Measurements from ENCODE around the gene PKIG. TPM values are rescaled to one million over a fixed set of nuclear protein-coding genes. Genes with fewer than 3 reads are reported as not detected.

Gene PKIG
- total RNA-seq, 2 experiments from 2014 or later: 1.1 to 1.6 TPM

DNA sequence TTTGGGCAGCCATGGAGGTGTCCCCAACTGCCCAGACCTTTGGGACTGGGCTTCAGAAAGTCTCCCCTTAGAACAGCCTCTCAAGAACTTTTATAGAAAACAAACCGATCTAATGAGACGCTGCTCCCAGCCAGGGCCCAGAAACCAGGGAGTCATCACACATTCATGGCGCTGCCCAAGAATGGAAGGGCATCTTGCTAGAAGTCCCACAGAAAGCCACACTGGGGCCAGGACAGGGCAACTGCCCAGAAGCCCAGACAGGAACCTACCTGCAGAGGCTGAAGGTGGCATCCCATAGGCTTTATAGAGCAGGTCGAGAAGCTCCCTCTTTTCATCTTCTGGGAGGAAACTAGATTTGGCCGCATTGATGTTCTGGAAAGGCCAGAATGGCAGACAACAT is 37.7 kb downstream of the PKIG start:
- H3K27me3 Mint-ChIP-seq: no peaks in the 10 kb centered on the region
- CTCF ChIA-PET: no interaction called here

DNA sequence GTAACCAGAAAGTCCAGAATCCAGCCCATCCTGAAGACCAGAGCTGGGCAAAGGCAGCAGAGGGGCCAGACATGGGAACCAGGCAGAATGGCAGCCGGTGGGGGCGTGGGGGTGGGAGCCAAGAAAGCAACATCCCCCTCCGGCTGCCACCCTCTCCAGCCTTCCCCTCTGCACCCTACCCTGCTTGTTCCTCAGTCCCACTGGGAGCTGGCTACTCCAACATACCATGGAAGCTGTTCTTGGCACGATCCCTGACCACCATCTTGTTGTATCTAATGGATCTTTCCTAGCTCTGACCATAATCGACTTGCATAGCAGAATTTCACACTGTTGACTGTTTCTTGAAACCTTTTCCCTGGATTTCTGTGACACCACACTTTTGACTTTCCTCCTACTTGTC is 38.9 kb downstream of the PKIG start:
- ATAC-seq (no peak), DNase-seq (no peak)
- H3K4me3 Mint-ChIP-seq: no peak overlapping the region
- no peaks in the 10 kb centered on the region for H3K9me3 Mint-ChIP-seq (ENCODE audit: low read depth)
- CTCF ChIA-PET: interaction anchor here (1.2 kb wide), 1 partner anchor 11 kb away, joined by 5 read pairs; no protein-coding TSS in a partner anchor
- H3K36me3 Mint-ChIP-seq: peaks cover 64% of the 10 kb centered on the region
- no peak overlapping the region for H3K27ac Mint-ChIP-seq
- no peaks in the 10 kb centered on the region for H3K27me3 Mint-ChIP-seq
- H3K4me1 Mint-ChIP-seq: peaks cover 19% of the 10 kb centered on the region

More for the DNA sequence above, 37.7 kb downstream of the PKIG start:
- no peak overlapping the region for H3K27ac Mint-ChIP-seq
- DNase-seq (no peak), ATAC-seq (no peak)
- H3K4me3 Mint-ChIP-seq: no peak overlapping the region
- peaks cover 26% of the 10 kb centered on the region for H3K4me1 Mint-ChIP-seq
- H3K9me3 Mint-ChIP-seq (ENCODE audit: low read depth): no peaks in the 10 kb centered on the region
- peaks cover 68% of the 10 kb centered on the region for H3K36me3 Mint-ChIP-seq

DNA sequence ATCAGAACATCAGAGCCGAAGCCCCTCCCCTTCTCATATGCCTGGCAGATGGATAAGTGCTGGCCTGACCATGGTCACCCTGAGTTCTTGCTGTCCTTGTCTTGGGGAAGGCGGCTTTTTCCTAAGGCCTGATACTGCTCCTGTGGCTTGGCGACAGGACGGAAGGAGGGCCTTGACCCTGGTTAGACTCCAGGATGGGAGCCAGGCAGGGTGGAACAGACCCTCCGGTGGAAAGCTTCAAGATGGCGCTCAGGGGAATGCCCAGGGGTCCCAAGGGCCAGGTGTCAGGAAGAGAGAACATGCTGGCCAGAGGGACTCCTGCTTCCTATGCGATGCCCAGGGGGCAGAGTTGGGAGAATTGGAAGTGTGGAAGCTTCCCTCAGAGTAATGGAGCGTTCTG is 39.6 kb downstream of the PKIG start:
- CTCF ChIA-PET: no interaction called here
- ATAC-seq (no peak), DNase-seq (no peak)
- Mint-ChIP-seq H3K9me3 (ENCODE audit: low read depth) (no peaks in the 10 kb centered on the region), H3K4me3 (no peak overlapping the region), H3K36me3 (peaks cover 70% of the 10 kb centered on the region), H3K27me3 (no peaks in the 10 kb centered on the region), H3K27ac (no peak overlapping the region), H3K4me1 (peaks cover 21% of the 10 kb centered on the region)

DNA sequence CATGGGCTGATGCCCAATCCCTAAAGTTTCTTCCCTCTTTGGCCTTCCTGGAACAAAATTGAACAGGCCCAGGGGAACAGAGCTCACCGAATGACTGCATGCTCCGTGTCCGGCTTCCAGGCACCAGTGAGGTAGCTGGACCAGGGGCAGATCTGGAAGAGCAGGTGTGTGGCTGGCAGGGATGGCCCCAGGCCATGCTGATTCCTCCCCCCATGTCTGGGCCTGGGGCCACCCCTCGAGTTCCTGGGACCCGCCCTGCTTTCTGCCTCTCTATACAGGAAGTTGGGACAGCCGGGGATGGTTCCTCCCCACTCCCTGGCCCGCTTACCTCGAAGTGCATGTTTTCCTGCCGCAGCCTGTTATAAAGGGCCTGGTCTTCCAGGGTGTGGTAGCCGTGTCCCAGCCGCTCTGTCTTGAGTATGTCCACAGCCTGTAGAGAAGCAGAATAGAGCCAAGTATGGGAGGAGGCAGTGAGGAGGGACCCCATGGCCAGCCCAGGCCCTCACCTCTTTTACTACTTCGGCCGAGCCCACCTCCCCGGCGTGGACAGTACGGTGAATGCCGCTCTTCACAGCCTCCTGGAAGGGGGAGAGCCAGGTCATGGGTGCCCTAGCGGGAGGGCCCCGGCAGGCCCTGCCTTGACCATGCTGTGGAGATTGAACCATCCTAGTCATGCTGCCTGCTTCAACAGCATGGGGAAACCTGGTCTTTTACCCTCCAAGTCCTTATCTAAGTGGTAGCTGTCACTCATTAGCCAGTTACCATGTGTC is 40.3 kb downstream of the PKIG start:
- Mint-ChIP-seq H3K27me3 (no peaks in the 10 kb centered on the region), H3K36me3 (peaks cover 70% of the 10 kb centered on the region), H3K4me3 (no peak overlapping the region), H3K4me1 (peaks cover 21% of the 10 kb centered on the region), H3K27ac (no peak overlapping the region), H3K9me3 (ENCODE audit: low read depth) (no peaks in the 10 kb centered on the region)
- CTCF ChIA-PET: interaction anchor here (0.7 kb wide), 1 partner anchor 12 kb away, joined by 3 read pairs; no protein-coding TSS in a partner anchor
- ATAC-seq: no peak
- DNase-seq: no peak

DNA sequence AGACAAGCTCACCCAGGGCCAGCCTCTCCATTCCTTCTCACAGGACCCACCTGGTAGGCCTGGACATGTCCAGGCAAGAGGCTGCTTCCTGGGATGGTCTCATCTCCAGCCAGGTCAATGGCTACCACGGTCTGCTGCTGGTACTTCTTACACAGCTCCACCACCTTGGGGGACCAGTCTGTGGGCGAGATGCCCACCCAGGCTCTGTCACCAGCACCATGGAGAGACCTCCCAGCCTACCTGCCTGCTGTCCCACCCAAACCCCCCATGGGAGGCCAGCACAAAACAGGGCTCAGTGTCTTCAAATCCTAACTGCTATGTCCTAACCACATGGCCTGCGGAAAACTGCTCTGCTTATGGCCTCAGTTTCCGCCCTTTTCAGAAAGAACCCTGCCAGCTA is 41.8 kb downstream of the PKIG start:
- no peak for ATAC-seq
- no peak for DNase-seq
- H3K4me3 Mint-ChIP-seq: no peak overlapping the region
- H3K36me3 Mint-ChIP-seq: peaks cover 68% of the 10 kb centered on the region
- CTCF ChIA-PET: no interaction called here
- no peaks in the 10 kb centered on the region for H3K9me3 Mint-ChIP-seq (ENCODE audit: low read depth)
- H3K4me1 Mint-ChIP-seq: peaks cover 11% of the 10 kb centered on the region
- no peak overlapping the region for H3K27ac Mint-ChIP-seq
- H3K27me3 Mint-ChIP-seq: no peaks in the 10 kb centered on the region

DNA sequence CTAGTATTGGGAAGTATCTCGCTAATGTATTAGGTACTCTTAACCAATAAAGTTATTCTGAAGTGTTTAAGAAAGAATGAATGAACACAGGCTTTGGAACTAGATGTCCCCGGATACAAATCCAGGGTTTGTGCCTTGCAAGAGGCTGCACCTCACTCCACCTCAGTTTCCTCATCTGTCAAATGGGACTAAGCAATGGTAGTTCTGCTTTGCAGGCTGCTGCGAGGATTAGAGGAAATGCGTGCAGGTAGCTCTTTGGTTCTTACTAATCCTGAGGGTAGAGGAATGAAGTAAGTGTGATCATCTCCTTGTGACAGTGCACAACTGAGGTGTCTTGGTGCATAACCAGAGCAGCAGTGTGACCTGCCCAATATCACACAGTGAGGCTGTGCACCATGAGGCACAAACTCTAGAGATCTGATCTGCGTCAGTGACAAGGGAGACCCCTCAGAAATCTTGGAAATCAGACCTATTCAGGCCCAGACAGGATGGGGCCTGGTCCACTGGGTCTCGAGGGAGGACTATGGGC is 42.4 kb downstream of the PKIG start:
- Mint-ChIP-seq H3K27me3 (no peaks in the 10 kb centered on the region), H3K27ac (peak overlapping the region; percentile 39), H3K36me3 (peaks cover 62% of the 10 kb centered on the region), H3K4me1 (peaks cover 9% of the 10 kb centered on the region), H3K4me3 (no peak overlapping the region), H3K9me3 (ENCODE audit: low read depth) (no peaks in the 10 kb centered on the region)
- CTCF ChIA-PET: interaction anchor here (0.6 kb wide), 1 partner anchor 15 kb away, joined by 3 read pairs; no protein-coding TSS in a partner anchor
- DNase-seq: no peak
- ATAC-seq: no peak

DNA sequence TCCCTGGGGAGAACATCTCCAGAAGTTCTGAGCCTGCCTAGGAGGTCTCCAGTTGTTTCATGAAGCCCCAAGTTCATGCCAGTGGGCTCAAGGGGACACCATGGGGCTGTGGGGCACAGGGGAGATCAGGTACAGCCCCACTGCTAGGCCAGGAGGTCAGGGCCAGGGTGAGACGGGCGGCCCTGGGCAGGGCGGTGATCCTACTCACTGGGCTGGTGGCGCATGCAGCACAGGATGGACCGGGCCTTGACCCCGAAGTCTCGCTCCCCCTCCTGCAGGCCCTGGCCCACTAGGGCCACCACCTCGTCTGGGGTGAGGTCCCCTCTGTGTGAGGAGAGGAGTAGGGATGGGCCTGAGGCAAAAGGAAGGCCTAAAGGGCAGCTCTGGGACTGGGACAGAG is 43.0 kb downstream of the PKIG start:
- DNase-seq (no peak), ATAC-seq (no peak)
- H3K4me3 Mint-ChIP-seq: no peak overlapping the region
- no peak overlapping the region for H3K27ac Mint-ChIP-seq
- CTCF ChIA-PET: interaction anchor here (0.6 kb wide), 1 partner anchor 15 kb away, joined by 3 read pairs; no protein-coding TSS in a partner anchor
- peaks cover 9% of the 10 kb centered on the region for H3K4me1 Mint-ChIP-seq
- no peaks in the 10 kb centered on the region for H3K9me3 Mint-ChIP-seq (ENCODE audit: low read depth)
- H3K27me3 Mint-ChIP-seq: no peaks in the 10 kb centered on the region
- H3K36me3 Mint-ChIP-seq: peaks cover 58% of the 10 kb centered on the region

DNA sequence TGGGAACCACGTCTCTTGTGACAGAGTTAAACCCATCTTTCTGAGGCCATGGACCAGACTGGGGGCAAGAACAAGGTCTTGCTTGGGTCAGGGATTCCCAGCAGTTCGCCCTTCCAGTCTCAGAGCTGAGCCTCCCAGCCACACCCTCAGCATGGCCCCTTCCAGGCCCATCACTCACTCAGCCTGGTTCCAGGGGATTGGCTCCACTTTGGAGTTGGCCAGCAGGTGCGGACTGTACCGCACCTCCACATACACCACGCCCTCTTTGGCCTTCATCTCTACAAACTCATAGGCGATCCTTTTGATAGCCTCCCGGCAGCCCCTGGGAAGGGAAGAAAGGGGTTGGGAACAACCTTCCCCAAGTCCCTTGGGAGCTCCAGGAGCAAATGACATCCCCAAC is 43.9 kb downstream of the PKIG start:
- Mint-ChIP-seq H3K36me3 (peaks cover 52% of the 10 kb centered on the region), H3K9me3 (ENCODE audit: low read depth) (no peaks in the 10 kb centered on the region), H3K27ac (no peak overlapping the region), H3K4me3 (no peak overlapping the region), H3K27me3 (no peaks in the 10 kb centered on the region), H3K4me1 (peaks cover 9% of the 10 kb centered on the region)
- ATAC-seq (no peak), DNase-seq (no peak)
- CTCF ChIA-PET: interaction anchor here (0.8 to 1.9 kb wide), 2 partner anchors 9 to 237 kb away, joined by 4 to 6 read pairs; no protein-coding TSS in a partner anchor

DNA sequence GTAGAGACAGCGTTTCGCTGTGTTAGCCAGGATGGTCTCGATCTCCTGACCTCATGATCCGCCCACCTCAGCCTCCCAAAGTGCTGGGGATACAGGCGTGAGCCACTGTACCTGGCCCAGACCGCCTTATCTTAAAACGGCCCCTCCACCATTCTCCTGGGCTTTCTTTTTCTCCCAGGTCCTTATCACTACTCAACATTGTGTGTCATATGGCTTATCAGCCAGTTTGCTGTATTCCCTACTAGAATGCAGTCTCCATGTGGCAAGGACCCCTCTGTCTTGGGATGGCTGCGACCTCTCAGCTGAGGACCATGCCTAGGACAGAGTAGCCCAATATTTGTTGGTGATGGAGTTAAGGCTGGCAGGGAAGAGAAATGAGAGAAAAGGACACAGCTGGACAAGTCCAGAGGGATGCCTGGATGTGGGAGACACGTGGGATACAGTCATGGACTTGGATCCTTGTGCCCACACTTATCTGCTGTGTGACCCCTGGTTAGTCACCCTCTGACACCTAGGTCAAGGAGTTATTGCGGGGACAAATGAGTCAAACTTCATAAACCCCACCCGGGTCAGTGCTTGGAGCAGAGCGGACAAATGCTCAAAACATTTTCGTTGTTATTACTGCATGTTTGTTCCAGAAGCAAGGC is 45.1 kb downstream of the PKIG start:
- Mint-ChIP-seq H3K4me1 (peaks cover 9% of the 10 kb centered on the region), H3K27me3 (no peaks in the 10 kb centered on the region), H3K4me3 (no peak overlapping the region), H3K36me3 (peaks cover 47% of the 10 kb centered on the region), H3K27ac (no peak overlapping the region), H3K9me3 (ENCODE audit: low read depth) (no peaks in the 10 kb centered on the region)
- CTCF ChIA-PET: interaction anchor here (1.9 kb wide), 1 partner anchor 10 kb away, joined by 6 read pairs; no protein-coding TSS in a partner anchor
- DNase-seq (no peak), ATAC-seq (no peak)

DNA sequence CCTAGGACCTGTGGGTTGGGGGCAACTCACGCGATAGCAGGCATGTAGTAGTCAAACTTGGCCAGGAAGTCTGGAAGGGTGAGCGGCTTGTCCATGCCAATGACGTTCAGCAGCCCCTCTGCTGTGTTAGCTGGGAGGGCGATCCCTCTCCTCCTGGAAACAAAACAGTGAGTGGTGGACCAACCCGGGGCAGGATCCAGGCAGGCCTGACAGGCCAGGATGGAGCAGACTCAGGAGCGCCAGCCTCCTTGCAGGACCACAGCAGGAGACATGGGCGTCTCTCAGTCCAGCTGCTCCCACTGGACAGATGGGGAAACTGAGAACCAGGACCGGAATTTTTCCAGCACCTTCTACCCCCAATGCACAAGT is 46.6 kb downstream of the PKIG start:
- CTCF ChIA-PET: no interaction called here
- no peaks in the 10 kb centered on the region for H3K9me3 Mint-ChIP-seq (ENCODE audit: low read depth)
- H3K36me3 Mint-ChIP-seq: peaks cover 35% of the 10 kb centered on the region
- no peaks in the 10 kb centered on the region for H3K27me3 Mint-ChIP-seq
- peaks cover 9% of the 10 kb centered on the region for H3K4me1 Mint-ChIP-seq
- ATAC-seq (no peak), DNase-seq (no peak)
- H3K4me3 Mint-ChIP-seq: no peak overlapping the region
- no peak overlapping the region for H3K27ac Mint-ChIP-seq

DNA sequence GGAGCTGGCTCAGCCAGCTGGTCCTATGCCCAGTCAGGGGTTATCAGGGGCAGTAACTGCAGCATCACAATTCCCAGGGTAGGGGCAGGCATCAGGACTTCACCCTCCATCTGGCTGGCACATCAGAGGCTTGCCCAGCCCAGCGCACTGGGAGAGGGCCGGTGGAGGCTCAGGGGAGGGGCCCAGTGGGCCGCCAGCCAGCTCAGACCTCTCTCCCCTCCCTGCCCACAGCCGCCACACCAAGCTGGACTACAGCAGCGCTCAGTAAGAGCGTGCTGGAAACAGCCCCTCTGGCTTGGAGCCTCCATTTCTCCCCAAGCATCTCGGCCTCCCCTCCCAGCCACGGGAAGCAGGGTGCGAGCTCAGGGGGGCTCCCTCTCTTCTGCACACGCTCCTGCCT is 47.2 kb downstream of the PKIG start:
- peaks cover 30% of the 10 kb centered on the region for H3K36me3 Mint-ChIP-seq
- H3K4me1 Mint-ChIP-seq: peaks cover 9% of the 10 kb centered on the region
- ATAC-seq (no peak), DNase-seq (no peak)
- CTCF ChIA-PET: no interaction called here
- no peaks in the 10 kb centered on the region for H3K9me3 Mint-ChIP-seq (ENCODE audit: low read depth)
- H3K27ac Mint-ChIP-seq: no peak overlapping the region
- H3K4me3 Mint-ChIP-seq: no peak overlapping the region
- H3K27me3 Mint-ChIP-seq: no peaks in the 10 kb centered on the region

DNA sequence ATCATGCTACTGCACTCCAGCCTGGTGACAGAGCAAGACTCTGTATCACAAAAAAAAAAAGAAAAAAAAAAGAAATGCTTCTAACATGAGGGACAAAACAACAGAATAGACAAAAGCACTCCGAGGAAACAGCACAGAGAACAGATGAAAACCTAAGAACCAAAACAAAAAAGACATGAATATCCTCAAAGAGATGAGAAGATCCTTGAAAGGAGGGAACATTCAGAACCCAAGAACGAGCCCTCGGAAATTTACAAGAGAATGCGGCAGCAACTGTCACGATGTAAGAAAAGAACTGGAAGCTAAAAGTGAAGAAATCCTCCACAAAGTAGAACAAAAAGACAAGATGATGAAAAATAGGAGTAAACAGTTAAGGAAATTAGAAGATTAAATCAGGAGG is 47.9 kb downstream of the PKIG start:
- Mint-ChIP-seq H3K27me3 (no peaks in the 10 kb centered on the region), H3K27ac (no peak overlapping the region), H3K4me3 (no peak overlapping the region), H3K9me3 (ENCODE audit: low read depth) (no peaks in the 10 kb centered on the region), H3K36me3 (peaks cover 25% of the 10 kb centered on the region), H3K4me1 (peaks cover 5% of the 10 kb centered on the region)
- CTCF ChIA-PET: interaction anchor here (1.3 kb wide), 1 partner anchor 20 kb away, joined by 3 read pairs; no protein-coding TSS in a partner anchor
- DNase-seq (no peak), ATAC-seq (no peak)

DNA sequence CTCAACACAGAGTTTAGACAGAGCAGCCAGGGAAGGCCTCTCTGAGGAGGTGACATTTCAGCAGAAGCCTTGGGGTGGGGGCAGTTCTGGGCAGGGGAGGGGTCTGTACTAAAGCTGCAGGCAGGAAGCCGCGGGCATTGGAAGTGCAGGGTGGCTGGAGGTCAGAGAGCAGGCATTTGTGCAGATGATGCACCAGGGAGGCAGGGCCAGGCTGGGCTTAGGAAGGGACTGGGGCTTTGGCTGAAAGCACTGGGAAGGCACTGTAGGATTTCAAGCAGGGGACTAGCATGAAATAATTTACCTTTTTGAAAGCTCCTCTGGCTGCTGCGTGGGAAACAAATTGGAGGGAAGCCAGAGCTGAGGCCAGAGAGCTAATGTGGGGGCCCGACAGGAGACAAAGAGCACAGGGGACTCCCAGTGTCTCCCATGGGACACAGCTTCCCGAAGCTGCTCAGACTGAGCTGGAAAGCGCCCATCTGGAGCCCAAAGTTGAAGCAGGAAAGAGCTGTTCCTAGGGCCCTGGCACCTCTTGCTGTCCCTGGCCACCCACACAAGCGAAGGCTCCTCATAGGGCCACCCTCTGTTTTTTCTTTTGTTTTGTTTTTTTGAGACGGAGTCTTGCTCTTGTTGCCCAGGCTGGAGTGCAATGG is 49.8 kb downstream of the PKIG start:
- no peaks in the 10 kb centered on the region for H3K9me3 Mint-ChIP-seq (ENCODE audit: low read depth)
- peaks cover 28% of the 10 kb centered on the region for H3K36me3 Mint-ChIP-seq
- CTCF ChIA-PET: interaction anchor here (1.7 kb wide), 1 partner anchor 51 kb away, joined by 5 read pairs; no protein-coding TSS in a partner anchor
- H3K27ac Mint-ChIP-seq: no peak overlapping the region
- no peak overlapping the region for H3K4me3 Mint-ChIP-seq
- no peaks in the 10 kb centered on the region for H3K27me3 Mint-ChIP-seq
- H3K4me1 Mint-ChIP-seq: no peaks in the 10 kb centered on the region
- no peak for DNase-seq
- ATAC-seq: no peak

Data from activated CD8-positive, alpha-beta memory T cell treated with anti-CD3 and anti-CD28 coated beads, Interleukin-2, amount 10 ng/mL, durations not matched to agents 7 days and 5 days (primary cell).